NT2/D1 (cell line): Measurements from ENCODE around the gene ZFP57.

Experiments
- SUZ12 ChIP-seq: IDR thresholded peaks from 2 replicates; pipeline ENCODE4 v1.6.1; 2011; ENCODE audit not compliant: insufficient read length, insufficient read depth; ENCODE audit errors: extremely low read depth
- ZNF274 ChIP-seq: IDR thresholded peaks from 2 replicates; pipeline ENCODE4 v1.6.1; 2011; ENCODE audit warnings: mild to moderate bottlenecking, low read depth, low read length

GRCh38 chr6:29729774-29730328, 48.9 kb upstream of the ZFP57 start:
- TF ChIP-seq ZNF274: no peak
- no peak for TF ChIP-seq SUZ12
